ENCODE results near the gene BRI3.

- TF ChIP-seq POLR2AphosphoS5 (IDR thresholded peaks at IDR 0.05; ENCODE audit: low read depth) = no peak
- TF ChIP-seq, protein P1, sequence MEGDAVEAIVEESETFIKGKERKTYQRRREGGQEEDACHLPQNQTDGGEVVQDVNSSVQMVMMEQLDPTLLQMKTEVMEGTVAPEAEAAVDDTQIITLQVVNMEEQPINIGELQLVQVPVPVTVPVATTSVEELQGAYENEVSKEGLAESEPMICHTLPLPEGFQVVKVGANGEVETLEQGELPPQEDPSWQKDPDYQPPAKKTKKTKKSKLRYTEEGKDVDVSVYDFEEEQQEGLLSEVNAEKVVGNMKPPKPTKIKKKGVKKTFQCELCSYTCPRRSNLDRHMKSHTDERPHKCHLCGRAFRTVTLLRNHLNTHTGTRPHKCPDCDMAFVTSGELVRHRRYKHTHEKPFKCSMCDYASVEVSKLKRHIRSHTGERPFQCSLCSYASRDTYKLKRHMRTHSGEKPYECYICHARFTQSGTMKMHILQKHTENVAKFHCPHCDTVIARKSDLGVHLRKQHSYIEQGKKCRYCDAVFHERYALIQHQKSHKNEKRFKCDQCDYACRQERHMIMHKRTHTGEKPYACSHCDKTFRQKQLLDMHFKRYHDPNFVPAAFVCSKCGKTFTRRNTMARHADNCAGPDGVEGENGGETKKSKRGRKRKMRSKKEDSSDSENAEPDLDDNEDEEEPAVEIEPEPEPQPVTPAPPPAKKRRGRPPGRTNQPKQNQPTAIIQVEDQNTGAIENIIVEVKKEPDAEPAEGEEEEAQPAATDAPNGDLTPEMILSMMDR (IDR thresholded peaks at IDR 0.05; ENCODE audit: insufficient read depth, low read length) = no peak
- TF ChIP-seq, protein P2, sequence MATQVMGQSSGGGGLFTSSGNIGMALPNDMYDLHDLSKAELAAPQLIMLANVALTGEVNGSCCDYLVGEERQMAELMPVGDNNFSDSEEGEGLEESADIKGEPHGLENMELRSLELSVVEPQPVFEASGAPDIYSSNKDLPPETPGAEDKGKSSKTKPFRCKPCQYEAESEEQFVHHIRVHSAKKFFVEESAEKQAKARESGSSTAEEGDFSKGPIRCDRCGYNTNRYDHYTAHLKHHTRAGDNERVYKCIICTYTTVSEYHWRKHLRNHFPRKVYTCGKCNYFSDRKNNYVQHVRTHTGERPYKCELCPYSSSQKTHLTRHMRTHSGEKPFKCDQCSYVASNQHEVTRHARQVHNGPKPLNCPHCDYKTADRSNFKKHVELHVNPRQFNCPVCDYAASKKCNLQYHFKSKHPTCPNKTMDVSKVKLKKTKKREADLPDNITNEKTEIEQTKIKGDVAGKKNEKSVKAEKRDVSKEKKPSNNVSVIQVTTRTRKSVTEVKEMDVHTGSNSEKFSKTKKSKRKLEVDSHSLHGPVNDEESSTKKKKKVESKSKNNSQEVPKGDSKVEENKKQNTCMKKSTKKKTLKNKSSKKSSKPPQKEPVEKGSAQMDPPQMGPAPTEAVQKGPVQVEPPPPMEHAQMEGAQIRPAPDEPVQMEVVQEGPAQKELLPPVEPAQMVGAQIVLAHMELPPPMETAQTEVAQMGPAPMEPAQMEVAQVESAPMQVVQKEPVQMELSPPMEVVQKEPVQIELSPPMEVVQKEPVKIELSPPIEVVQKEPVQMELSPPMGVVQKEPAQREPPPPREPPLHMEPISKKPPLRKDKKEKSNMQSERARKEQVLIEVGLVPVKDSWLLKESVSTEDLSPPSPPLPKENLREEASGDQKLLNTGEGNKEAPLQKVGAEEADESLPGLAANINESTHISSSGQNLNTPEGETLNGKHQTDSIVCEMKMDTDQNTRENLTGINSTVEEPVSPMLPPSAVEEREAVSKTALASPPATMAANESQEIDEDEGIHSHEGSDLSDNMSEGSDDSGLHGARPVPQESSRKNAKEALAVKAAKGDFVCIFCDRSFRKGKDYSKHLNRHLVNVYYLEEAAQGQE (IDR thresholded peaks at IDR 0.05; ENCODE audit: insufficient replicate concordance, low read depth) = no peak
Observed at GRCh38 chr7:98315318-98315993, 34.0 kb downstream of the BRI3 start.

All from HL-60 (cell line).